ENCODE results near the gene FAM50B. TPM values are rescaled to one million over a fixed set of nuclear protein-coding genes. Genes with fewer than 3 reads are reported as not detected.

The FAM50B gene
- total RNA-seq, 1 donor from 2014 or later: 9.6 TPM

GRCh38 chr6:3867641-3868502 is 18.7 kb downstream of the FAM50B start:
- DNase-seq (ENCODE audit: low spot score): no peak
- ATAC-seq: no peak
- intact Hi-C loops (cut with DNase I): no loop called here

- DNase-seq (ENCODE audit: low spot score): no peak
- intact Hi-C loops (cut with DNase I): no loop called here
- no peak for ATAC-seq
These were observed 19.4 kb downstream of the FAM50B start for GRCh38 chr6:3868544-3868943.

GRCh38 chr6:3869284-3869631 is 20.1 kb downstream of the FAM50B start:
- no peak for ATAC-seq
- intact Hi-C loops (cut with DNase I): no loop called here

GRCh38 chr6:3869632-3870527 is 20.7 kb downstream of the FAM50B start:
- ATAC-seq: no peak
- DNase-seq (ENCODE audit: low spot score): no peak
- intact Hi-C loops (cut with DNase I): no loop called here

More at GRCh38 chr6:3869284-3869631, 20.1 kb downstream of the FAM50B start:
- DNase-seq (ENCODE audit: low spot score): no peak

GRCh38 chr6:3870528-3870925 is 21.4 kb downstream of the FAM50B start:
- intact Hi-C loops (cut with DNase I): no loop called here
- DNase-seq (ENCODE audit: low spot score): no peak
- ATAC-seq: no peak

GRCh38 chr6:3871515-3871914 is 22.3 kb downstream of the FAM50B start:
- no peak for DNase-seq (ENCODE audit: low spot score)
- intact Hi-C loops (cut with DNase I): no loop called here
- ATAC-seq: no peak

GRCh38 chr6:3871939-3872338 is 22.8 kb downstream of the FAM50B start:
- DNase-seq (ENCODE audit: low spot score) (no peak), ATAC-seq (no peak)
- intact Hi-C loops (cut with DNase I): no loop called here

- ATAC-seq (no peak), DNase-seq (ENCODE audit: low spot score) (no peak)
- intact Hi-C loops (cut with DNase I): no loop called here
These were observed 23.2 kb downstream of the FAM50B start for GRCh38 chr6:3872370-3872854.

GRCh38 chr6:3873051-3873450 is 23.9 kb downstream of the FAM50B start:
- ATAC-seq (no peak), DNase-seq (ENCODE audit: low spot score) (no peak)
- intact Hi-C loops (cut with DNase I): no loop called here

- ATAC-seq: no peak
- no peak for DNase-seq (ENCODE audit: low spot score)
- intact Hi-C loops (cut with DNase I): no loop called here
These were observed 24.9 kb downstream of the FAM50B start for GRCh38 chr6:3874069-3874468.

GRCh38 chr6:3875486-3875885 is 26.3 kb downstream of the FAM50B start:
- DNase-seq (ENCODE audit: low spot score) (no peak), ATAC-seq (no peak)
- intact Hi-C loops (cut with DNase I): no loop called here

GRCh38 chr6:3876101-3876500 is 26.9 kb downstream of the FAM50B start:
- ATAC-seq (peak; percentile 57), DNase-seq (ENCODE audit: low spot score) (no peak)
- intact Hi-C loops (cut with DNase I): no loop called here

GRCh38 chr6:3876866-3877265 is 27.7 kb downstream of the FAM50B start:
- no peak for ATAC-seq
- intact Hi-C loops (cut with DNase I): no loop called here
- DNase-seq (ENCODE audit: low spot score): no peak

GRCh38 chr6:3878048-3878666 is 29.0 kb downstream of the FAM50B start:
- intact Hi-C loops (cut with DNase I): no loop called here
- ATAC-seq (no peak), DNase-seq (ENCODE audit: low spot score) (no peak)

GRCh38 chr6:3879194-3879952 is 30.2 kb downstream of the FAM50B start:
- no peak for ATAC-seq

GRCh38 chr6:3881711-3882421 is 32.7 kb downstream of the FAM50B start:
- intact Hi-C loops (cut with DNase I): no loop called here
- DNase-seq (ENCODE audit: low spot score) (no peak), ATAC-seq (peak; percentile 72)

More at GRCh38 chr6:3879194-3879952, 30.2 kb downstream of the FAM50B start:
- DNase-seq (ENCODE audit: low spot score): no peak
- intact Hi-C loops (cut with DNase I): no loop called here

- ATAC-seq (peak; percentile 6), DNase-seq (ENCODE audit: low spot score) (no peak)
- intact Hi-C loops (cut with DNase I): no loop called here
These were observed 33.3 kb downstream of the FAM50B start for GRCh38 chr6:3882431-3882830.

GRCh38 chr6:3882866-3883265 is 33.7 kb downstream of the FAM50B start:
- intact Hi-C loops (cut with DNase I): no loop called here
- ATAC-seq (peak; percentile 91), DNase-seq (ENCODE audit: low spot score) (no peak)

Data from sciatic nerve (tissue), 2 donors.